ENCODE data around the gene CBFA2T2.
"Not testable (repeated sequence)": the region's sequence is repeated elsewhere in the genome, so short reads cannot be mapped to it uniquely, and the experiment has no call there.

The CBFA2T2 gene

DNA sequence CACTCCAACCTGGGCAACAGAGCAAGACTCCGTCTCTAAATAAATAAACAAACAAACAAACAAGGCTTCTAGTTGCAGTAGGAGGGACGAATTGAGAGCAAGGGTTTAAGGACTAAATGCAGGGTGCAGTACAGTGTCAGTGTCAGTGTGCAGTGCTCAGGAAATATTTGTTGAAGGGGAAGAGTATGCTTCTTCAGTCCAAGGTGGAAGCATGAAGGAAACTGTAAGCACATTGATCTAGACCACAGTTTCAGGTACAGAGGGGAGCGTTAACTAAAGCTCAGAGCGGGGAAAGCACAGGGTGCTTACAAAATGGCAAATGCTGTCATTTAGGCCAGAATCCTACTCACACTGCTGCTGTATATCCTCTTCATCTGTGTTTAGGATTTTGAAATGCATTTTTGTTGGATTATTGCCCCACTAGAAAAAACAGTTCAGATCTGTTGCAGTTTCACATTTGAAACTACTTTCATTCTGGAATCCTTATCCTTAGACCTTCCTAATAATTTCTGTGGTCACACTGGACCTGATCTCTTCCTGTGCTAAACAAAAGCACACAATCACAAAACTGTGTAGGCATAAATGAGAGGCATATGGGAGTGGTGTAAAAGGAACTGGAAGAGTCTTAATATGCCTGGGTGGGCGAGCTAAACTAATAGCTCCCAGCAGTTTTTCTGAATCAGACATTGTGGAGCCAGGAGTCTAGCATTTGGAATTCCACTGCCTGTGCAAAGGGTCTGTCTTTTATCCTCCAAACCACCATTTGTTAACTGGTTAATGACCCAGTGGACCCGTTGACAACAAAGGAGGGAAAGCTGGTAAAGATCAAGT, 41.4 kb downstream of the CBFA2T2 start:
- no peak overlapping the region for H4K12ac ChIP-seq (ENCODE audit: low read depth, low read length)
- WGBS (ENCODE audit: extremely low coverage, insufficient coverage, insufficient read length): no CpG with 5 or more reads among the region's 6 CpGs
- no peak overlapping the region for H3K18ac ChIP-seq (ENCODE audit: low read length)
- H3K23ac ChIP-seq (ENCODE audit: low read length): no peak overlapping the region
- no peak overlapping the region for H2AFZ ChIP-seq (ENCODE audit: insufficient read depth, low read length, poor library complexity)
- H3K9ac ChIP-seq (ENCODE audit: low read length): no peak overlapping the region
- H3K4me3 ChIP-seq (ENCODE audit: low read depth, low read length): no peak overlapping the region
- H3K79me2 ChIP-seq (ENCODE audit: control insufficient read depth, insufficient read depth, low read length, poor library complexity): no peaks in the 10 kb centered on the region
- H2BK120ac ChIP-seq (ENCODE audit: insufficient read depth, low read length, poor library complexity): peak overlapping the region; percentile 24
- H3K4ac ChIP-seq (ENCODE audit: low read depth, low read length): no peak overlapping the region
- peaks cover 4% of the 10 kb centered on the region for H3K79me1 ChIP-seq (ENCODE audit: low read length)
- H3K27ac ChIP-seq (ENCODE audit: low read depth, low read length): peak overlapping the region; percentile 73
- H4K91ac ChIP-seq (ENCODE audit: low read depth, low read length): peak overlapping the region; percentile 8
- peak overlapping the region; percentile 6 for H3K4me2 ChIP-seq (ENCODE audit: low read length)
- H4K8ac ChIP-seq (ENCODE audit: low read depth, low read length): no peak overlapping the region
- peak overlapping the region; percentile 47 for H2BK12ac ChIP-seq (ENCODE audit: low read length)
- H3K4me1 ChIP-seq (ENCODE audit: control insufficient read depth in 1 of 2, insufficient read depth in 2 of 2, low read length in 2 of 2): peaks cover 6 to 8% of the 10 kb centered on the region in 2 experiments
- H2AK5ac ChIP-seq (ENCODE audit: low read length): no peak overlapping the region
- no peaks in the 10 kb centered on the region for H3K9me3 ChIP-seq (ENCODE audit: insufficient read depth, low read depth, low read length)
- no peaks in the 10 kb centered on the region for H3K36me3 ChIP-seq (ENCODE audit: control insufficient read depth in 1 of 2, insufficient read depth in 2 of 2, low read length in 2 of 2)
- H3K14ac ChIP-seq (ENCODE audit: low read length): peak overlapping the region; percentile 37
- peak overlapping the region; percentile 62 for H2BK5ac ChIP-seq (ENCODE audit: low read depth, low read length, poor library complexity)
- DNase-seq: no peak
- H3K27me3 ChIP-seq (ENCODE audit: insufficient read depth, low read length): no peaks in the 10 kb centered on the region

DNA sequence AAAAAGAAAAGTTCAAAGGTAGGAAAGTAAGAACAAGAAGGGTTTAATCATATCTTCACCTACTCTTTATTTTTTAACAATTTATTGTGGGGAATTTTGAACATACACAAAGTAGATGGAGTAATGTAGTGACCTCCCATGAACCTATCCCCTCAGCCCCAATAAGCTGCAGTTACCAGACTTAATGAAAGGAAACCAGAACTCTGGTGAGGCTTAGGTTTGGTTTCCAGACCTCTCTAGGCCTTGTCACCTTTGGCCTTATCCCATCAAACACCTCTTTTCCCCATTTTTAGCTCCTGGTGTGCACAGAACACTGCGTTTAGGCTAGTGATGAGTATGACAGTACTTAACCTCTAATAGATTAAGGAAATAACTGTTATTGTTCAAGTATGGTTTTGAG, 42.0 kb downstream of the CBFA2T2 start:
- H2AFZ ChIP-seq (ENCODE audit: insufficient read depth, low read length, poor library complexity): no peak overlapping the region
- no CpG with 5 or more reads among the region's 1 CpG for WGBS (ENCODE audit: extremely low coverage, insufficient coverage, insufficient read length)

DNA sequence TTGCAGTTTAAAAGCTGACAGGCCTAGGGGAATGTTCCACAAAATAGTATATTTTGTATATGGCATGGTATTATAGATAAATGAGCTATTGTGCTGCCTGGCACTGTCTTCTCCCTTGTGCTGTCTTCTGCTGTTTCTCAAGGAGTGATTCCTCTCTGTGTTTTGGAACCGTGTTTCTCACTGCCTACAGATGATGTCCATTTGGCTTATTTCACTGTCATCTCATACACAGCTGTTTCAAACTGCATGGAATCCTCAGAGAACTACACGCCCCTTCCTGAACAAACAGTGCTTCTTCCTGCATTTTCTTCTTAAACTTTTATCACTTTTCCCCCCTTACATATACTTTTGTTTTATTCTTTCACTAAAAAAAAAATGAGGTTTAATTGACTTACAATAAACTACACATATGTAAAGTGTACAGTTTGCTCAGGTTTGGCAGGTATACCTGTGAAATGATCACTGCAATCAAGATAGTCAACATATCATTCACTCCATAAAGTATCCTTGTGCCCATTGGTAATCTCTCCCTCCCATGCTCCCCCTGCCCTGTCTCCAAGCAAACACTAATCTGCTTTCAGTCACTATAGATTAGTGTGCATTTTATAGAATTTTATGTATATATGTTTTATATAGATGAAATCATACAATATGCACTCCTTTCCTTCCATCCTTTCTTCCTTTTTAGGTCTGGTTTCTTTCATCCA, 43.0 kb downstream of the CBFA2T2 start:
- no peak overlapping the region for H3K14ac ChIP-seq (ENCODE audit: low read length)
- H2BK12ac ChIP-seq (ENCODE audit: low read length): no peak overlapping the region
- H3K4me2 ChIP-seq (ENCODE audit: low read length): no peak overlapping the region
- H3K9ac ChIP-seq (ENCODE audit: low read length): no peak overlapping the region
- peaks cover 0 to 2% of the 10 kb centered on the region in 2 experiments for H3K36me3 ChIP-seq (ENCODE audit: control insufficient read depth in 1 of 2, insufficient read depth in 2 of 2, low read length in 2 of 2)
- H4K91ac ChIP-seq (ENCODE audit: low read depth, low read length): no peak overlapping the region
- no peak overlapping the region for H4K12ac ChIP-seq (ENCODE audit: low read depth, low read length)
- no peak overlapping the region for H3K18ac ChIP-seq (ENCODE audit: low read length)
- no peaks in the 10 kb centered on the region for H3K27me3 ChIP-seq (ENCODE audit: insufficient read depth, low read length)
- H3K79me1 ChIP-seq (ENCODE audit: low read length): peaks cover 4% of the 10 kb centered on the region
- H3K23ac ChIP-seq (ENCODE audit: low read length): no peak overlapping the region
- WGBS (ENCODE audit: extremely low coverage, insufficient coverage, insufficient read length): no CpG with 5 or more reads among the region's 2 CpGs
- H3K79me2 ChIP-seq (ENCODE audit: control insufficient read depth, insufficient read depth, low read length, poor library complexity): no peaks in the 10 kb centered on the region
- DNase-seq: no peak
- H2AFZ ChIP-seq (ENCODE audit: insufficient read depth, low read length, poor library complexity): no peak overlapping the region
- H3K4me1 ChIP-seq (ENCODE audit: control insufficient read depth in 1 of 2, insufficient read depth in 2 of 2, low read length in 2 of 2): peaks cover 6 to 8% of the 10 kb centered on the region in 2 experiments
- no peak overlapping the region for H2BK120ac ChIP-seq (ENCODE audit: insufficient read depth, low read length, poor library complexity)
- no peak overlapping the region for H3K4me3 ChIP-seq (ENCODE audit: low read depth, low read length)
- H3K4ac ChIP-seq (ENCODE audit: low read depth, low read length): no peak overlapping the region
- H2BK5ac ChIP-seq (ENCODE audit: low read depth, low read length, poor library complexity): no peak overlapping the region
- no peak overlapping the region for H4K8ac ChIP-seq (ENCODE audit: low read depth, low read length)
- no peak overlapping the region for H2AK5ac ChIP-seq (ENCODE audit: low read length)
- H3K9me3 ChIP-seq (ENCODE audit: insufficient read depth, low read depth, low read length): no peaks in the 10 kb centered on the region
- H3K27ac ChIP-seq (ENCODE audit: low read depth, low read length): peak overlapping the region; percentile 55

More for the DNA sequence above, 42.0 kb downstream of the CBFA2T2 start:
- no peaks in the 10 kb centered on the region for H3K36me3 ChIP-seq (ENCODE audit: control insufficient read depth in 1 of 2, insufficient read depth in 2 of 2, low read length in 2 of 2)
- H3K79me1 ChIP-seq (ENCODE audit: low read length): peaks cover 4% of the 10 kb centered on the region
- no peak overlapping the region for H4K12ac ChIP-seq (ENCODE audit: low read depth, low read length)
- H2BK12ac ChIP-seq (ENCODE audit: low read length): no peak overlapping the region
- H4K91ac ChIP-seq (ENCODE audit: low read depth, low read length): no peak overlapping the region
- no peak overlapping the region for H2BK5ac ChIP-seq (ENCODE audit: low read depth, low read length, poor library complexity)
- H3K9me3 ChIP-seq (ENCODE audit: insufficient read depth, low read depth, low read length): no peaks in the 10 kb centered on the region
- no peak for DNase-seq
- H3K27ac ChIP-seq (ENCODE audit: low read depth, low read length): peak overlapping the region; percentile 68
- H3K27me3 ChIP-seq (ENCODE audit: insufficient read depth, low read length): no peaks in the 10 kb centered on the region
- no peak overlapping the region for H3K23ac ChIP-seq (ENCODE audit: low read length)
- H2BK120ac ChIP-seq (ENCODE audit: insufficient read depth, low read length, poor library complexity): no peak overlapping the region
- no peak overlapping the region for H3K18ac ChIP-seq (ENCODE audit: low read length)
- H3K79me2 ChIP-seq (ENCODE audit: control insufficient read depth, insufficient read depth, low read length, poor library complexity): no peaks in the 10 kb centered on the region
- peaks cover 6 to 8% of the 10 kb centered on the region in 2 experiments for H3K4me1 ChIP-seq (ENCODE audit: control insufficient read depth in 1 of 2, insufficient read depth in 2 of 2, low read length in 2 of 2)
- no peak overlapping the region for H3K14ac ChIP-seq (ENCODE audit: low read length)
- H3K4me2 ChIP-seq (ENCODE audit: low read length): peak overlapping the region; percentile 45
- H3K4ac ChIP-seq (ENCODE audit: low read depth, low read length): no peak overlapping the region
- no peak overlapping the region for H4K8ac ChIP-seq (ENCODE audit: low read depth, low read length)
- no peak overlapping the region for H2AK5ac ChIP-seq (ENCODE audit: low read length)
- no peak overlapping the region for H3K9ac ChIP-seq (ENCODE audit: low read length)
- H3K4me3 ChIP-seq (ENCODE audit: low read depth, low read length): no peak overlapping the region

DNA sequence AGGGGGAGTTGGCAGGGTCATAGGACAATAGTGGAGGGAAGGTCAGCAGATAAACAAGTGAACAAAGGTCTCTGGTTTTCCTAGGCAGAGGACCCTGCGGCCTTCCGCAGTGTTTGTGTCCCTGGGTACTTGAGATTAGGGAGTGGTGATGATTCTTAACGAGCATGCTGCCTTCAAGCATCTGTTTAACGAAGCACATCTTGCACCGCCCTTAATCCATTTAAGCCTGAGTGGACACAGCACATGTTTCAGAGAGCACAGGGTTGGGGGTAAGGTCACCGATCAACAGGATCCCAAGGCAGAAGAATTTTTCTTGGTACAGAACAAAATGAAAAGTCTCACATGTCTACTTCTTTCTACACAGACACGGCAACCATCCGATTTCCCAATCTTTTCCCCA, 45.8 kb downstream of the CBFA2T2 start:
- H2AK5ac ChIP-seq (ENCODE audit: low read length); H3K4me3 ChIP-seq (ENCODE audit: low read depth, low read length); DNase-seq; H3K14ac ChIP-seq (ENCODE audit: low read length); H4K12ac ChIP-seq (ENCODE audit: low read depth, low read length); H3K18ac ChIP-seq (ENCODE audit: low read length); H3K4me2 ChIP-seq (ENCODE audit: low read length); H3K27me3 ChIP-seq (ENCODE audit: insufficient read depth, low read length); H2BK120ac ChIP-seq (ENCODE audit: insufficient read depth, low read length, poor library complexity); H3K79me2 ChIP-seq (ENCODE audit: control insufficient read depth, insufficient read depth, low read length, poor library complexity); H2BK12ac ChIP-seq (ENCODE audit: low read length); H4K91ac ChIP-seq (ENCODE audit: low read depth, low read length); H4K8ac ChIP-seq (ENCODE audit: low read depth, low read length); H2AFZ ChIP-seq (ENCODE audit: insufficient read depth, low read length, poor library complexity); H3K36me3 ChIP-seq (ENCODE audit: control insufficient read depth in 1 of 2, insufficient read depth in 2 of 2, low read length in 2 of 2); H3K79me1 ChIP-seq (ENCODE audit: low read length); H3K27ac ChIP-seq (ENCODE audit: low read depth, low read length); H3K23ac ChIP-seq (ENCODE audit: low read length); H3K9me3 ChIP-seq (ENCODE audit: insufficient read depth, low read depth, low read length); H3K9ac ChIP-seq (ENCODE audit: low read length); H3K4me1 ChIP-seq (ENCODE audit: control insufficient read depth in 1 of 2, insufficient read depth in 2 of 2, low read length in 2 of 2); H3K4ac ChIP-seq (ENCODE audit: low read depth, low read length); H2BK5ac ChIP-seq (ENCODE audit: low read depth, low read length, poor library complexity): not testable (repeated sequence)
- WGBS (ENCODE audit: extremely low coverage, insufficient coverage, insufficient read length): no CpG with 5 or more reads among the region's 8 CpGs

All from trophoblast cell (in vitro differentiated cells and primary cell).